Liver (tissue), 3 donors: ENCODE data around the gene ADAR.

Experiments used
- EGR1 ChIP-seq, 2 donors: IDR thresholded peaks; 2 replicates each; pipeline ENCODE4 v1.6.1; 2016 to 2018; ENCODE audit warnings: antibody characterized with exemption in 2 of 2, low read depth in 2 of 2
- FOXA1 ChIP-seq: IDR thresholded peaks from 2 replicates; pipeline ENCODE4 v1.6.1; 2016; ENCODE audit warnings: antibody characterized with exemption
- HNF4G ChIP-seq: IDR thresholded peaks from 2 replicates; pipeline ENCODE4 v1.6.1; 2016; ENCODE audit warnings: antibody characterized with exemption
- JUND ChIP-seq, 2 donors: IDR thresholded peaks; 2 replicates each; pipeline ENCODE4 v1.6.1; 2016; ENCODE audit warnings: antibody characterized with exemption in 2 of 2
- RAD21 ChIP-seq, 2 donors: IDR thresholded peaks; 2 replicates each; pipeline ENCODE4 v1.6.1; 2016; ENCODE audit warnings: antibody characterized with exemption in 2 of 2, mild to moderate bottlenecking in 2 of 2
- TAF1 ChIP-seq: conservative IDR thresholded peaks from 2 replicates; pipeline ENCODE4 v1.6.1; 2016; ENCODE audit warnings: antibody characterized with exemption, mild to moderate bottlenecking
- TF ChIP-seq, protein P1 (sequence below): fragments of 150-350 bp; IDR thresholded peaks from 2 replicates; pipeline ENCODE4 v1.5.1; 2017; ENCODE audit warnings: improper control_type of control experiment, low read depth, low read length; ENCODE audit not compliant: missing input control
- TF ChIP-seq, protein P2 (sequence below): IDR thresholded peaks from 2 replicates; pipeline ENCODE4 v1.6.1; 2016; ENCODE audit warnings: antibody characterized with exemption
- TF ChIP-seq, protein P3 (sequence below): IDR thresholded peaks from 2 replicates; pipeline ENCODE4 v1.6.1; 2016; ENCODE audit warnings: antibody characterized with exemption
- TF ChIP-seq, protein P4 (sequence below): IDR thresholded peaks from 2 replicates; pipeline ENCODE4 v1.6.1; 2016; ENCODE audit warnings: antibody characterized with exemption
- donor health status: healthy.
- donor health status: healthy.

DNA sequence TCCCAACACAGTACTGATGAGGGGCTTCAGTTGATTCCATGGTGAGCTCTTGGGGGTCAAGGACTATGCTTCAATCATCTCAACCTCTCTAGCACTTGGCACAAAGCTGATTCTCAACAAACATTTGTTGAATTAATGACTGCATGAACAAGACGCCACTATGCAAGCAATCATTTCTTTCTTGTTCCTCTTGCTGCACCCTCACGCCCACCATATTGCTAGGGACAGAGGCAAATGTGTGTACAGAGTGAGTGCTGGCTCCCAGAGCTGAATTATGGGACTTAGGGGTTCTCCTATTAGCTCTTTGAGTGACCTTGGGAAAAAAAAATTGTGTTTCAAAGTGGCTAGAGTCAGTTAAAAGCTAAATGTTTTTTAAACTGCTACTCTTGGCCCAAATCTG is 2.5 kb downstream of the ADAR start:
- TF ChIP-seq, protein P1, sequence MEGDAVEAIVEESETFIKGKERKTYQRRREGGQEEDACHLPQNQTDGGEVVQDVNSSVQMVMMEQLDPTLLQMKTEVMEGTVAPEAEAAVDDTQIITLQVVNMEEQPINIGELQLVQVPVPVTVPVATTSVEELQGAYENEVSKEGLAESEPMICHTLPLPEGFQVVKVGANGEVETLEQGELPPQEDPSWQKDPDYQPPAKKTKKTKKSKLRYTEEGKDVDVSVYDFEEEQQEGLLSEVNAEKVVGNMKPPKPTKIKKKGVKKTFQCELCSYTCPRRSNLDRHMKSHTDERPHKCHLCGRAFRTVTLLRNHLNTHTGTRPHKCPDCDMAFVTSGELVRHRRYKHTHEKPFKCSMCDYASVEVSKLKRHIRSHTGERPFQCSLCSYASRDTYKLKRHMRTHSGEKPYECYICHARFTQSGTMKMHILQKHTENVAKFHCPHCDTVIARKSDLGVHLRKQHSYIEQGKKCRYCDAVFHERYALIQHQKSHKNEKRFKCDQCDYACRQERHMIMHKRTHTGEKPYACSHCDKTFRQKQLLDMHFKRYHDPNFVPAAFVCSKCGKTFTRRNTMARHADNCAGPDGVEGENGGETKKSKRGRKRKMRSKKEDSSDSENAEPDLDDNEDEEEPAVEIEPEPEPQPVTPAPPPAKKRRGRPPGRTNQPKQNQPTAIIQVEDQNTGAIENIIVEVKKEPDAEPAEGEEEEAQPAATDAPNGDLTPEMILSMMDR: no peak
- TF ChIP-seq EGR1 (IDR thresholded peaks at IDR 0.05; ENCODE audit: low read depth in 2 of 2) (no peak), RAD21 (IDR thresholded peaks at IDR 0.05) (no peak), JUND (IDR thresholded peaks at IDR 0.05) (no peak), FOXA1 (no peak), TAF1 (no peak), HNF4G (no peak)
- TF ChIP-seq, protein P2, sequence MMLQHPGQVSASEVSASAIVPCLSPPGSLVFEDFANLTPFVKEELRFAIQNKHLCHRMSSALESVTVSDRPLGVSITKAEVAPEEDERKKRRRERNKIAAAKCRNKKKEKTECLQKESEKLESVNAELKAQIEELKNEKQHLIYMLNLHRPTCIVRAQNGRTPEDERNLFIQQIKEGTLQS: no peak
- TF ChIP-seq, protein P3, sequence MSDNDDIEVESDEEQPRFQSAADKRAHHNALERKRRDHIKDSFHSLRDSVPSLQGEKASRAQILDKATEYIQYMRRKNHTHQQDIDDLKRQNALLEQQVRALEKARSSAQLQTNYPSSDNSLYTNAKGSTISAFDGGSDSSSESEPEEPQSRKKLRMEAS: no peak
- TF ChIP-seq, protein P4, sequence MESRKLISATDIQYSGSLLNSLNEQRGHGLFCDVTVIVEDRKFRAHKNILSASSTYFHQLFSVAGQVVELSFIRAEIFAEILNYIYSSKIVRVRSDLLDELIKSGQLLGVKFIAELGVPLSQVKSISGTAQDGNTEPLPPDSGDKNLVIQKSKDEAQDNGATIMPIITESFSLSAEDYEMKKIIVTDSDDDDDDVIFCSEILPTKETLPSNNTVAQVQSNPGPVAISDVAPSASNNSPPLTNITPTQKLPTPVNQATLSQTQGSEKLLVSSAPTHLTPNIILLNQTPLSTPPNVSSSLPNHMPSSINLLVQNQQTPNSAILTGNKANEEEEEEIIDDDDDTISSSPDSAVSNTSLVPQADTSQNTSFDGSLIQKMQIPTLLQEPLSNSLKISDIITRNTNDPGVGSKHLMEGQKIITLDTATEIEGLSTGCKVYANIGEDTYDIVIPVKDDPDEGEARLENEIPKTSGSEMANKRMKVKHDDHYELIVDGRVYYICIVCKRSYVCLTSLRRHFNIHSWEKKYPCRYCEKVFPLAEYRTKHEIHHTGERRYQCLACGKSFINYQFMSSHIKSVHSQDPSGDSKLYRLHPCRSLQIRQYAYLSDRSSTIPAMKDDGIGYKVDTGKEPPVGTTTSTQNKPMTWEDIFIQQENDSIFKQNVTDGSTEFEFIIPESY: no peak
